ENCODE measurements around the gene ATXN2. TPM values are rescaled to one million over a fixed set of nuclear protein-coding genes. Genes with fewer than 3 reads are reported as not detected.
"Not testable (repeated sequence)": the region's sequence is repeated elsewhere in the genome, so short reads cannot be mapped to it uniquely, and the experiment has no call there.

The ATXN2 gene
- total and polyA plus RNA-seq, 7 experiments from 2014 or later, result 23.9 to 71.9 (median 44.0) TPM

- H3K27ac Mint-ChIP-seq; intact Hi-C loops (cut with micrococcal nuclease); H3K4me3 Mint-ChIP-seq; H3K27me3 ChIP-seq (ENCODE audit: control insufficient read depth in 2 of 2, insufficient read depth in 2 of 2, low read length in 2 of 2); H3K9me3 Mint-ChIP-seq; H3K9me3 ChIP-seq (ENCODE audit: control insufficient read depth in 2 of 3, low read length in 3 of 3); H3K27me3 Mint-ChIP-seq; ATAC-seq; H3K27ac ChIP-seq (ENCODE audit: low read depth, low read length); DNase-seq; POLR2A ChIA-PET; H3K36me3 ChIP-seq (ENCODE audit: control insufficient read depth in 2 of 3, insufficient read depth in 3 of 3, low read length in 3 of 3); H3K36me3 Mint-ChIP-seq; CTCF ChIA-PET; H3K4me1 ChIP-seq (ENCODE audit: control insufficient read depth in 2 of 2, insufficient read depth in 2 of 2, low read length in 2 of 2); H3K4me3 ChIP-seq (ENCODE audit: low read length); H3K4me1 Mint-ChIP-seq: not testable (repeated sequence)
Measured at GRCh38 chr12:111617841-111618240, 18.7 kb upstream of the ATXN2 start.

- Histone ChIP-seq H3K27me3 (ENCODE audit: control insufficient read depth in 2 of 2, insufficient read depth in 2 of 2, low read length in 2 of 2) (no peaks in the 10 kb centered on the region), H3K9me3 (ENCODE audit: control insufficient read depth in 2 of 3, low read length in 3 of 3) (no peaks in the 10 kb centered on the region), H3K4me3 (ENCODE audit: low read length) (no peak overlapping the region), H3K4me1 (ENCODE audit: control insufficient read depth in 2 of 2, insufficient read depth in 2 of 2, low read length in 2 of 2) (no peaks in the 10 kb centered on the region), H3K36me3 (ENCODE audit: control insufficient read depth in 2 of 3, insufficient read depth in 3 of 3, low read length in 3 of 3) (no peaks in the 10 kb centered on the region), H3K27ac (ENCODE audit: low read depth, low read length) (no peak overlapping the region)
- Mint-ChIP-seq H3K4me3 (no peak overlapping the region), H3K4me1 (peaks cover 0 to 3% (median 0%) of the 10 kb centered on the region in 7 donors), H3K27ac (no peak overlapping the region), H3K27me3 (no peaks in the 10 kb centered on the region), H3K36me3 (no peaks in the 10 kb centered on the region), H3K9me3 (no peaks in the 10 kb centered on the region)
- POLR2A ChIA-PET, result no interaction called here
- intact Hi-C loops (cut with micrococcal nuclease), result no loop called here
- no peak for ATAC-seq
- CTCF ChIA-PET, result no interaction called here
- DNase-seq, result no peak
Measured at GRCh38 chr12:111616177-111616623, 17.1 kb upstream of the ATXN2 start.

DNA sequence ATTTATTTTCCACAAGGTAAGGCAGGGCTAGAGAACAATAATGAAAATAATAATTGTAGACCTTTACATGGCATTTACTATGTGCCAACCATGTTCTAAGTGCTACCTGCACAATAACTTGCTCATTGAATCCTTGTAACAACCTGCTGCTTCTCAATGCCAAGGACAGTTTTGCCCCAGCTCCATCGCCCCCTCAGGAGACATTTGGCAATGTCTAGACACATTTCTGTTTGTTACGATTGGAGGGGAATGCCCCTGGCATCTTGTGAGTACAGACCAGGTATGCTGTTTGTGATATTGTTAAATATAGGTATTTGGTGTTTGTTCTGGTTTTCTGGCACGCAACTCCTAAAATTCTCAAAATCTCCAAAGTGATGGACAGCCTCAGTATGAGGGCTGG lies 8.1 kb upstream of the ATXN2 start:
- Mint-ChIP-seq H3K9me3 (no peaks in the 10 kb centered on the region), H3K4me1 (peaks cover 0 to 3% (median 0%) of the 10 kb centered on the region in 7 donors), H3K36me3 (no peaks in the 10 kb centered on the region), H3K4me3 (no peak overlapping the region), H3K27ac (no peak overlapping the region), H3K27me3 (peaks cover 0 to 7% (median 0%) of the 10 kb centered on the region in 5 donors)
- intact Hi-C loops (cut with micrococcal nuclease), result no loop called here
- DNase-seq (no peak), ATAC-seq (no peak)
- Histone ChIP-seq H3K9me3 (ENCODE audit: control insufficient read depth in 2 of 3, low read length in 3 of 3) (no peaks in the 10 kb centered on the region), H3K27me3 (ENCODE audit: control insufficient read depth in 2 of 2, insufficient read depth in 2 of 2, low read length in 2 of 2) (no peaks in the 10 kb centered on the region), H3K27ac (ENCODE audit: low read depth, low read length) (no peak overlapping the region), H3K4me1 (ENCODE audit: control insufficient read depth in 2 of 2, insufficient read depth in 2 of 2, low read length in 2 of 2) (no peaks in the 10 kb centered on the region), H3K36me3 (ENCODE audit: control insufficient read depth in 2 of 3, insufficient read depth in 3 of 3, low read length in 3 of 3) (no peaks in the 10 kb centered on the region), H3K4me3 (ENCODE audit: low read length) (no peak overlapping the region)
- CTCF ChIA-PET, result no interaction called here
- POLR2A ChIA-PET, result no interaction called here

DNA sequence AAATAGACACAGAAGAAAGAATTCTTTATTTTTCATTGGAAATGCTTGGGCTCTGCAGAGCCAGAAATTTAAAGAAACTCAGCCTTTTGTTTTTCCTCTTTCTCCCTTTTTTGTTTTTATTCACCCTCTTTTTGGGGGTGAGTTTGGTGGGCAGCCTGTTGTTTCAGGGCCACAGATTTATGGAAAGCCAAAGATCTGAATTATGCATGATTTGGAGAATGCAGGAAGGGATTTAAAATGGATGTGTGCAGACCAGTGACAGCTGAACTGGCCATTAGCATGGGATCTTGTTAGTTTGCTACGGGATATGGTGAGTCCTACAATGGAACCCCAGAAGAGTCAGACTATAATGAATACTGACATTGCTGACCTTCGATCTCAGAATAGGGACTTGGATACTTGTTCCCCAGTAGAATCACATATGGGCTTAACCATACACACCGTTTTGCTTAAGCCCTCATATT lies 7.7 kb upstream of the ATXN2 start:
- peaks cover 0 to 7% (median 0%) of the 10 kb centered on the region in 5 donors for H3K27me3 Mint-ChIP-seq
- no peaks in the 10 kb centered on the region for H3K36me3 Mint-ChIP-seq
- Histone ChIP-seq H3K4me1 (ENCODE audit: control insufficient read depth in 2 of 2, insufficient read depth in 2 of 2, low read length in 2 of 2) (no peaks in the 10 kb centered on the region), H3K27ac (ENCODE audit: low read depth, low read length) (no peak overlapping the region), H3K36me3 (ENCODE audit: control insufficient read depth in 2 of 3, insufficient read depth in 3 of 3, low read length in 3 of 3) (no peaks in the 10 kb centered on the region), H3K4me3 (ENCODE audit: low read length) (no peak overlapping the region), H3K27me3 (ENCODE audit: control insufficient read depth in 2 of 2, insufficient read depth in 2 of 2, low read length in 2 of 2) (no peaks in the 10 kb centered on the region), H3K9me3 (ENCODE audit: control insufficient read depth in 2 of 3, low read length in 3 of 3) (no peaks in the 10 kb centered on the region)
- POLR2A ChIA-PET, result no interaction called here
- no peak overlapping the region for H3K27ac Mint-ChIP-seq
- DNase-seq (no peak), ATAC-seq (no peak)
- CTCF ChIA-PET, result no interaction called here
- H3K4me1 Mint-ChIP-seq, result peaks cover 0 to 1% (median 0%) of the 10 kb centered on the region in 7 donors
- H3K9me3 Mint-ChIP-seq, result no peaks in the 10 kb centered on the region
- intact Hi-C loops (cut with micrococcal nuclease), result no loop called here
- H3K4me3 Mint-ChIP-seq, result no peak overlapping the region

GRCh38 chr12:111605911-111606766 lies 7.0 kb upstream of the ATXN2 start:
- H3K36me3 Mint-ChIP-seq, result no peaks in the 10 kb centered on the region
- Histone ChIP-seq H3K9me3 (ENCODE audit: control insufficient read depth in 2 of 3, low read length in 3 of 3) (no peaks in the 10 kb centered on the region), H3K27ac (ENCODE audit: low read depth, low read length) (no peak overlapping the region), H3K4me3 (ENCODE audit: low read length) (no peak overlapping the region), H3K36me3 (ENCODE audit: control insufficient read depth in 2 of 3, insufficient read depth in 3 of 3, low read length in 3 of 3) (no peaks in the 10 kb centered on the region), H3K27me3 (ENCODE audit: control insufficient read depth in 2 of 2, insufficient read depth in 2 of 2, low read length in 2 of 2) (no peaks in the 10 kb centered on the region), H3K4me1 (ENCODE audit: control insufficient read depth in 2 of 2, insufficient read depth in 2 of 2, low read length in 2 of 2) (no peaks in the 10 kb centered on the region)
- H3K27me3 Mint-ChIP-seq, result peaks cover 0 to 7% (median 0%) of the 10 kb centered on the region in 5 donors
- H3K4me3 Mint-ChIP-seq, result no peak overlapping the region
- intact Hi-C loops (cut with micrococcal nuclease), result no loop called here
- H3K4me1 Mint-ChIP-seq, result no peaks in the 10 kb centered on the region
- POLR2A ChIA-PET, result no interaction called here
- ATAC-seq (no peak), DNase-seq (no peak)
- H3K9me3 Mint-ChIP-seq, result no peaks in the 10 kb centered on the region
- CTCF ChIA-PET, result no interaction called here
- H3K27ac Mint-ChIP-seq, result no peak overlapping the region

- DNase-seq; H3K36me3 Mint-ChIP-seq; H3K27me3 Mint-ChIP-seq; H3K4me3 Mint-ChIP-seq; H3K4me1 Mint-ChIP-seq; H3K4me1 ChIP-seq (ENCODE audit: control insufficient read depth in 2 of 2, insufficient read depth in 2 of 2, low read length in 2 of 2); CTCF ChIA-PET; H3K4me3 ChIP-seq (ENCODE audit: low read length); H3K9me3 ChIP-seq (ENCODE audit: control insufficient read depth in 2 of 3, low read length in 3 of 3); H3K27ac Mint-ChIP-seq; H3K27me3 ChIP-seq (ENCODE audit: control insufficient read depth in 2 of 2, insufficient read depth in 2 of 2, low read length in 2 of 2); POLR2A ChIA-PET; ATAC-seq; intact Hi-C loops (cut with micrococcal nuclease); H3K27ac ChIP-seq (ENCODE audit: low read depth, low read length): not testable (repeated sequence)
- peaks cover 0 to 12% (median 0%) of the 10 kb centered on the region in 3 experiments for H3K36me3 ChIP-seq (ENCODE audit: control insufficient read depth in 2 of 3, insufficient read depth in 3 of 3, low read length in 3 of 3)
- H3K9me3 Mint-ChIP-seq, result peaks cover 0 to 11% (median 0%) of the 10 kb centered on the region in 11 donors
Measured at GRCh38 chr12:111602857-111603256, 3.7 kb upstream of the ATXN2 start.

DNA sequence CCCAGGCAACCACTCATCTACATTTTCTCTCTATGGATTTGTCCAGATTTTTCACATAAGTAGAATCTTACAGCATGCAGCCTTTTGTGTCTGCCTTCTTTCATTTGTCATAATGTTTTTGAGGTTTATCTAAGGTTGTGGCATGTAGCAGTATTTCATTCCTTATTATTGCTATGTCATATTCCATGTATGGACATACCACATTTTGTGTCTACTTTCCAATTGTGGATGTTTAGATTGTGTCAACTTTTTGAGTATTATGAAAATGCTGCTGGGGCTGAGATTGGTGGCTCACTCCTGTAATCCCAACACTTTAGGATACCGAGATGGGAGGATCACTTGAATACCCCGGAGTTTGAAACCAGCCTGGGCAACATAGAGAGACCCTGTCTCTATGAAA lies 3.2 kb upstream of the ATXN2 start:
- Mint-ChIP-seq H3K4me1 (peaks cover 6 to 12% (median 10%) of the 10 kb centered on the region in 7 donors), H3K27ac (no peak overlapping the region), H3K27me3 (peaks cover 0 to 4% (median 0%) of the 10 kb centered on the region in 5 donors), H3K9me3 (peaks cover 0 to 11% (median 0%) of the 10 kb centered on the region in 11 donors), H3K36me3 (peaks cover 0 to 4% (median 0%) of the 10 kb centered on the region in 5 donors), H3K4me3 (no peak overlapping the region)
- no peak for ATAC-seq
- Histone ChIP-seq H3K9me3 (ENCODE audit: control insufficient read depth in 2 of 3, low read length in 3 of 3) (no peaks in the 10 kb centered on the region), H3K4me3 (ENCODE audit: low read length) (no peak overlapping the region), H3K4me1 (ENCODE audit: control insufficient read depth in 2 of 2, insufficient read depth in 2 of 2, low read length in 2 of 2) (no peaks in the 10 kb centered on the region), H3K27me3 (ENCODE audit: control insufficient read depth in 2 of 2, insufficient read depth in 2 of 2, low read length in 2 of 2) (no peaks in the 10 kb centered on the region), H3K36me3 (ENCODE audit: control insufficient read depth in 2 of 3, insufficient read depth in 3 of 3, low read length in 3 of 3) (peaks cover 0 to 15% (median 0%) of the 10 kb centered on the region in 3 experiments), H3K27ac (ENCODE audit: low read depth, low read length) (no peak overlapping the region)
- intact Hi-C loops (cut with micrococcal nuclease), result no loop called here
- CTCF ChIA-PET, result interaction anchor here (0.6 kb wide), 1 partner anchor 83 kb away, joined by 3 read pairs; no protein-coding TSS in a partner anchor
- POLR2A ChIA-PET, result interaction anchor here (0.6 kb wide), 1 partner anchor 258 kb away, joined by 3 read pairs; no protein-coding TSS in a partner anchor
- DNase-seq, result no peak
